Bronchial epithelial cell (primary cell): ENCODE results near the gene SEC24D. TPM values are rescaled to one million over a fixed set of nuclear protein-coding genes. Genes with fewer than 3 reads are reported as not detected.

Experiments
- DNase-seq: peaks from one replicate; pipeline ENCODE4 v3.0.0-alpha.2; 2010; ENCODE audit warnings: low read depth
- FAIRE-seq: peaks from 2 replicates; lab custom pipeline; 2011; peaks lifted over from hg19 to GRCh38; lab: Jason Lieb, UNC
- H3K27me3 ChIP-seq: 2 replicates; pipeline ENCODE4 v1.5.1; 2011; ENCODE audit warnings: low read length; ENCODE audit not compliant: control insufficient read depth, insufficient read depth
- H3K36me3 ChIP-seq: 2 replicates; pipeline ENCODE4 v1.5.1; 2011; ENCODE audit warnings: low read length; ENCODE audit not compliant: control insufficient read depth, insufficient read depth
- H3K4me3 ChIP-seq: 2 replicates; pipeline ENCODE4 v1.5.1; 2011; ENCODE audit warnings: mild to moderate bottlenecking, low read depth, low read length, control low read depth
- total RNA-seq: library from RNA; depleted of rRNA; stranded (reverse); fragments of >200 nt; gene quantifications from 2 replicates; pipeline ENCODE4 v1.2.1, GENCODE V29; 2014
- TF ChIP-seq, protein P1 (sequence below): IDR thresholded peaks from 2 replicates; pipeline ENCODE4 v1.5.1; 2011; ENCODE audit warnings: mild to moderate bottlenecking, moderate library complexity, low read length, control low read depth, inconsistent platforms; ENCODE audit not compliant: insufficient read depth, severe bottlenecking

The SEC24D gene
- total RNA-seq, 1 donor from 2014 or later: 18.4 TPM

DNA sequence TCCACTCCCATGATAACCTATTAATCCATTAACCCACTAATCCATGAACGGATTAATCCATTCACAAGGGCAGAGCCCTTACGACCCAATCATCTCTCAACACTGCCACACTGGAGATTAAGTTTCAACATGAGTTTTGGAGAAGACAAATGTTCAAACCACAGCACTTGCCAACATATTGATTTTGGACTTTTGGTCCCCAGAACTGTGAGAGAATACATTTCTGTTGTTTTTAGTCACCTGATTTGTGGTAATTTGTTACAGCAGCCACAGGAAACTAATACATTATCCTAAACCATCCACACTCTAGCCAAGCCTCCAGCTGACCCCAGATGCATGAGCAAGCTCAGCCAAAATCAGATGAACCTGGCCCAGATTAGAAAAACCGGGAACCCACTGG, 22.4 kb downstream of the SEC24D start:
- DNase-seq: no peak
- peaks cover 25% of the 10 kb centered on the region for H3K36me3 ChIP-seq
- FAIRE-seq: no peak
- H3K27me3 ChIP-seq: no peaks in the 10 kb centered on the region
- no peak overlapping the region for H3K4me3 ChIP-seq
- TF ChIP-seq, protein P1, sequence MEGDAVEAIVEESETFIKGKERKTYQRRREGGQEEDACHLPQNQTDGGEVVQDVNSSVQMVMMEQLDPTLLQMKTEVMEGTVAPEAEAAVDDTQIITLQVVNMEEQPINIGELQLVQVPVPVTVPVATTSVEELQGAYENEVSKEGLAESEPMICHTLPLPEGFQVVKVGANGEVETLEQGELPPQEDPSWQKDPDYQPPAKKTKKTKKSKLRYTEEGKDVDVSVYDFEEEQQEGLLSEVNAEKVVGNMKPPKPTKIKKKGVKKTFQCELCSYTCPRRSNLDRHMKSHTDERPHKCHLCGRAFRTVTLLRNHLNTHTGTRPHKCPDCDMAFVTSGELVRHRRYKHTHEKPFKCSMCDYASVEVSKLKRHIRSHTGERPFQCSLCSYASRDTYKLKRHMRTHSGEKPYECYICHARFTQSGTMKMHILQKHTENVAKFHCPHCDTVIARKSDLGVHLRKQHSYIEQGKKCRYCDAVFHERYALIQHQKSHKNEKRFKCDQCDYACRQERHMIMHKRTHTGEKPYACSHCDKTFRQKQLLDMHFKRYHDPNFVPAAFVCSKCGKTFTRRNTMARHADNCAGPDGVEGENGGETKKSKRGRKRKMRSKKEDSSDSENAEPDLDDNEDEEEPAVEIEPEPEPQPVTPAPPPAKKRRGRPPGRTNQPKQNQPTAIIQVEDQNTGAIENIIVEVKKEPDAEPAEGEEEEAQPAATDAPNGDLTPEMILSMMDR: no peak

DNA sequence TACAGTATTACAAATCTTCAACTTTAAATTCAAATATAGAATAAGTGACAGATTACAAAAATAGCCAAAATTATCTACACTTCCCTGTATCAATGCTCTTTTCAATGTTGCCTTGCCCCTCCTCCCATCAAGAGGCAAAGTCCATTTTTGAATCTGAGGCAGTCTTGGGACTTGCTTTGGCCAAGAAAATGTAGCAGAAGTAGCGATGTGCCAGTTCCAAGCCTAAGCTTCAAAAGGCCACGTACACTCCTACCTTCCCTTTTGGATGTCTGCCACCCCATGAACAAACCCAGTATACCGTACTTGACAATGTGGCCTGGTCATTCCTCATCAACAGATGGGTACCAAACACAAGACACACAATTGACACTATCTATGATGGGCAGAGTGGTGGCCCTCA, 24.1 kb downstream of the SEC24D start:
- no peak for FAIRE-seq
- no peaks in the 10 kb centered on the region for H3K27me3 ChIP-seq
- DNase-seq: no peak
- no peak overlapping the region for H3K4me3 ChIP-seq
- peaks cover 25% of the 10 kb centered on the region for H3K36me3 ChIP-seq
- TF ChIP-seq, protein P1: no peak

DNA sequence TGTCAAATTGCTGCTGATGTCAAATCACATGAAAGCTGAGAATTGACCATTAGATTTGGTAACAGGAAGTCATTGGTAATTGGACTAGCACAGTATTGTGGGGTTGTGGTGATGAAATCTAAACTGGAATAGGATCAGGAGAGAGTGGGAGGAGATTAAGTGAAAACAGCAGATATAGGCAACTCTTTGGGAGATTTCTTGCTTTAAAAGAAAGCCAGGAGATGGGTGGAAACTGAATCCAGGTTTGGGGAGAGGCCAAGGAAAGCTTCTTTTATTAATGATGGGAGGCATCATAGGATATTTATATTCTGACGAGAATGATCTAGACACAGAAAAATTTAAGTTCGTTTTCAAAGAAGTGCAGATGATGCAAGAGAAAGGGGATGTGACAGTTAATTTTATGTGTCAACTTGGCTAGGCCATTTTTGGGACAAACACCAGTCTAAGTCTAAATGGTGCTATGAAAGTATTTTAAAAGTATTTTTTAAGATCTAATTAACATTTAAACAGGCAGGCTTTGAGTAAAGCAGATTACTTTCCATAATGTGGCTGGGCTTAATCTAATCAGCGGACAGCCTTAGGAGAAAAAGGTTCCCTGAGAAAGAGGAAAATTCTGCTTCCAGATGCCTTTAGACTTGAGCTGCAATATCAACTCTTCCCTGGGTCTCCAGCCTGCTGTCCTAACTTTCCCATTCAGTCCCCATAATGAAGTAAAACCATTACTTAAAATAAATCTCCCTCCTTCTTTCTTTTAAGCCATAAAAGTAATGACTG, 24.7 kb downstream of the SEC24D start:
- H3K4me3 ChIP-seq: no peak overlapping the region
- FAIRE-seq: no peak

DNA sequence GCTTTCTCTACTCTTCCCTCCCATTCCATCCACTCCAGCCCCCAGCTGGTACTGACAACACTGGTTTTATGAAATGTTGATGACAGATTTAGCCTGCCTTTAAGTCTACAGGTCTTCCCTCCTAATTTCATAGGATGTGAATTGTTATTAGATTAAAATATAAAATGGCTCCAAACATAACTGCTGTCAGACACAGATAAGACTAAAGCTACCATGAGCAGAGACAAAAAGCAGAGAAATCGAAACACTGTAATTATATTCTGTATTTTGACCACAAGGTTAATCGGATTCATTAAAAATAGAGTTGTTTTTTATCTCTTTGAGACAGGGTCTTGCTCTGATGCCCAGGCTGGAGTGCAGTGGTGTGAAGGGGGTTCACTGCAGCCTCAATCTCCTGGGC, 28.3 kb downstream of the SEC24D start:
- H3K36me3 ChIP-seq: peaks cover 16% of the 10 kb centered on the region
- TF ChIP-seq, protein P1: no peak
- FAIRE-seq (no peak), DNase-seq (no peak)
- no peak overlapping the region for H3K4me3 ChIP-seq
- no peaks in the 10 kb centered on the region for H3K27me3 ChIP-seq

More for the DNA sequence above, 24.7 kb downstream of the SEC24D start:
- H3K36me3 ChIP-seq: peaks cover 26% of the 10 kb centered on the region
- no peaks in the 10 kb centered on the region for H3K27me3 ChIP-seq
- TF ChIP-seq, protein P1: no peak
- no peak for DNase-seq

DNA sequence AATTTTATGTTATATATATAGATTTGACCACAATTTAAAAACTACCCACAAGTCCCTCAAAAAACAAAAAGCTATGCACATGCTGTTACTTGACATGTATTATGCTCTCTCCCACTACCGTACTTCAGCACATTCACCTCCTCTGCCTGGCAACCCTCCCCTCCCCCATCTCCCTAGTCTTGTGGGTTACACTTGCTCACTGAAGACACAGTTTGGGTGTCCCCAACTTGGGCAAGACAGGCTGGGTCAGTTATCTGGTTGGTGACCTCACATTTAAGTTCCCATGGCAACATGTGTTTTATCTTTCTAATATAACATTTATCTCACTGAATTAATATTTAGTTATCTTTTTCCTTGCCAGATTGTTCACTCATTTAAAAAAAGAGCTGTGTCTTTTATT, 32.7 kb downstream of the SEC24D start:
- Histone ChIP-seq H3K36me3 (peaks cover 11% of the 10 kb centered on the region), H3K27me3 (no peaks in the 10 kb centered on the region), H3K4me3 (no peak overlapping the region)
- TF ChIP-seq, protein P1: no peak
- FAIRE-seq: no peak
- no peak for DNase-seq
